K562 (cell line): ENCODE measurements around the gene STYX. TPM values are rescaled to one million over a fixed set of nuclear protein-coding genes. Genes with fewer than 3 reads are reported as not detected.
A peak's percentile ranks its signal among the peaks of the same experiment; 100 is the strongest.
"Not testable (repeated sequence)": the region's sequence is repeated elsewhere in the genome, so short reads cannot be mapped to it uniquely, and the experiment has no call there.

Experiments
- ATAC-seq: fragments of 200-7000 bp; cut with Tn5 transposase; 3 replicates; pipeline ENCODE4 v1.9.1; 2020; ENCODE audit warnings: moderate library complexity
- BruUV-seq: library from RNA; stranded (reverse); fragments of 400-500 nt; replicated peaks from 2 replicates; lab custom pipeline; 2021; lab: Mats Ljungman, UMichigan
- CTCF ChIA-PET: fragments of 300-600 bp; formaldehyde crosslinking; extraction: SDS; loops from one replicate; lab custom pipeline; 2021; ENCODE audit warnings: low intra/inter-chr PET ratio; lab: Yijun Ruan, JAX
- POLR2A ChIA-PET: fragments of 300-600, 350-650 bp; sonication (Branson Sonifier 250); formaldehyde crosslinking; extraction: SDS; loops from one replicate; lab custom pipeline; 2021; ENCODE audit warnings: antibody characterized with exemption, inconsistent platforms; lab: Yijun Ruan, JAX
- DNase-seq, 4 experiments: peaks; one replicate each; pipeline versions ENCODE4 v3.0.0 to v3.0.0-alpha.2; 2011 to 2018; ENCODE audit warnings: low spot score in 3 of 4, mixed read lengths in 3 of 4; ENCODE audit errors: extremely low read depth in 1 of 4
- FAIRE-seq: peaks from 2 replicates; lab custom pipeline; 2011; peaks lifted over from hg19 to GRCh38; lab: Jason Lieb, UNC
- H2AFZ ChIP-seq: 2 replicates; pipeline ENCODE4 v1.6.0; 2011; ENCODE audit warnings: low read depth, low read length, control low read depth, inconsistent platforms
- H3K27ac ChIP-seq: fragments of 200-600 bp; 3 replicates; pipeline ENCODE4 v1.8.0; 2011; ENCODE audit warnings: low read depth, mild to moderate bottlenecking, control low read depth, inconsistent platforms, low read length, moderate library complexity, mixed read lengths; ENCODE audit errors: extremely low read depth
- H3K27me3 ChIP-seq, 2 experiments: fragments of 300-600 bp in 1 of 2; 2 replicates in 1 of 2; 3 replicates in 1 of 2; pipeline versions ENCODE4 v1.6.0 to v1.8.0; 2011; ENCODE audit warnings: inconsistent platforms in 2 of 2, low read length in 2 of 2, mild to moderate bottlenecking in 1 of 2, mixed read lengths in 1 of 2, moderate library complexity in 1 of 2; ENCODE audit not compliant: control insufficient read depth in 2 of 2, insufficient read depth in 2 of 2
- H3K36me3 ChIP-seq: fragments of 300-600 bp; 3 replicates; pipeline ENCODE4 v1.8.0; 2011; ENCODE audit warnings: mild to moderate bottlenecking, low read length, inconsistent platforms; ENCODE audit not compliant: control insufficient read depth, insufficient read depth
- H3K4me1 ChIP-seq, 2 experiments: fragments of 200-600 bp in 1 of 2; replicated peaks in 1 of 2; 2 replicates in 1 of 2; 3 replicates in 1 of 2; pipeline versions ENCODE4 v1.5.1 to v1.8.0; 2011; ENCODE audit warnings: inconsistent platforms in 2 of 2, low read length in 2 of 2, mild to moderate bottlenecking in 1 of 2, mixed read lengths in 1 of 2, moderate library complexity in 1 of 2; ENCODE audit not compliant: control insufficient read depth in 2 of 2, insufficient read depth in 2 of 2
- H3K4me2 ChIP-seq: 2 replicates; pipeline ENCODE4 v1.6.1; 2011; ENCODE audit warnings: low read length, control low read depth, inconsistent platforms, mixed read lengths; ENCODE audit not compliant: insufficient read depth
- H3K4me3 ChIP-seq: fragments of 200-600 bp; sonication (generic), shearing (Covaris generic); 2 replicates; pipeline ENCODE4 v1.5.1; 2016; ENCODE audit warnings: control low read depth, inconsistent platforms
- H3K79me2 ChIP-seq: fragments of 200-600 bp; 3 replicates; pipeline ENCODE4 v1.8.0; 2011; ENCODE audit warnings: low read length, inconsistent platforms; ENCODE audit not compliant: control insufficient read depth, insufficient read depth
- H3K9ac ChIP-seq, 2 experiments: 2 replicates each; pipeline versions ENCODE4 v1.6.0 to v1.6.1; 2011; ENCODE audit warnings: low read depth in 2 of 2, low read length in 2 of 2, control low read depth in 1 of 2, inconsistent platforms in 1 of 2, mild to moderate bottlenecking in 1 of 2, mixed read lengths in 1 of 2; ENCODE audit not compliant: insufficient read depth in 1 of 2
- H3K9me1 ChIP-seq: one replicate; pipeline ENCODE4 v1.6.0; 2011; ENCODE audit warnings: inconsistent platforms, mild to moderate bottlenecking, low read length, moderate library complexity; ENCODE audit not compliant: control insufficient read depth, insufficient read depth
- H3K9me3 ChIP-seq: replicated peaks from 2 replicates; pipeline ENCODE4 v1.5.1; 2011; ENCODE audit warnings: low read depth, low read length, inconsistent platforms; ENCODE audit not compliant: control insufficient read depth, insufficient read depth
- H4K20me1 ChIP-seq: replicated peaks from 2 replicates; pipeline ENCODE4 v1.6.1; 2011; ENCODE audit warnings: low read length, inconsistent platforms, mixed read lengths; ENCODE audit not compliant: control insufficient read depth, insufficient read depth
- PBX2 ChIP-seq, 2 experiments: IDR thresholded peaks in 1 of 2; conservative IDR thresholded peaks in 1 of 2; 2 replicates each; pipeline ENCODE4 v1.6.1; 2016; ENCODE audit warnings: low read depth in 2 of 2, mild to moderate bottlenecking in 1 of 2, missing compliant biosample characterization in 1 of 2, missing genetic modification characterization in 1 of 2, moderate library complexity in 1 of 2
- ZNF316 ChIP-seq: fragments of 450-650 bp; IDR thresholded peaks from 2 replicates; pipeline ENCODE4 v1.6.1; 2016
- WGBS: fragments of 100-300 bp; shearing (Covaris generic); methylation state at CpG from one replicate; pipeline ENCODE4 v1.1.6; 2016; ENCODE audit warnings: low coverage, mixed read lengths; ENCODE audit not compliant: insufficient coverage; ENCODE audit errors: missing lambda C conversion rate; 5-methylcytosine and 5-hydroxymethylcytosine counted together
- in situ Hi-C: fragments of 300-500 bp; cut with MboI; formaldehyde crosslinking; loops from 4 replicates; pipeline ENCODE4 v1.15.0; 2018; ENCODE audit warnings: inconsistent platforms, mixed read lengths
- intact Hi-C: fragments of 100-400 bp; cut with micrococcal nuclease; formaldehyde crosslinking; loops from 2 replicates; pipeline ENCODE4 v1.14.2; 2022
- polyA plus RNA-seq, 8 experiments: library from polyadenylated mRNA; depleted of rRNA in 4 of 8; stranded (reverse) in 5 of 8; unstranded in 3 of 8; fragments of >200 nt; fragmentation: Nextera tagmentation in 2 of 8; fragmentation: Illumina TruSeq in 1 of 8; extraction: Ambion mirVana in 2 of 8; extraction: Trizol in 1 of 8; gene quantifications; 2 replicates each; pipeline versions ENCODE4 v1.2.1 to v1.2.3, GENCODE V29; 2011 to 2014; ENCODE audit warnings: inconsistent platforms in 1 of 8, missing spikeins in 1 of 8
- total RNA-seq, 7 experiments: library from RNA; depleted of rRNA in 6 of 7; stranded (reverse); fragments of >200 nt in 6 of 7; fragmentation: Illumina TruSeq in 2 of 7; extraction: Trizol in 2 of 7; gene quantifications; 2 replicates each; pipeline versions ENCODE4 v1.2.1 to v1.2.3, GENCODE V29; 2011 to 2021; ENCODE audit warnings: low replicate concordance in 1 of 7

Gene STYX
- total and polyA plus RNA-seq, 9 of the 15 experiments (the other 6 are each of a cell fraction or from before 2014, with no cell fraction given), result 5.0 to 15.4 (median 10.6) TPM

- TF ChIP-seq PBX2 (CRISPR knock-in tag; IDR thresholded peaks at IDR 0.05; ENCODE audit: low read depth) (no peak), PBX2 (tag; conservative IDR thresholded peaks at IDR 0.05; ENCODE audit: low read depth) (no peak)
Measured at GRCh38 chr14:52724360-52724644, 5.7 kb upstream of the STYX start (continued).

- H3K4me1 ChIP-seq, result peaks cover 0 to 12% of the 10 kb centered on the region in 2 experiments; a peak in 2 of 5 replicates
- DNase-seq, H3K27me3 ChIP-seq, H4K20me1 ChIP-seq, FAIRE-seq, in situ Hi-C loops, CTCF ChIA-PET, H3K9ac ChIP-seq, ATAC-seq, H3K9me3 ChIP-seq, intact Hi-C loops, H3K9me1 ChIP-seq, H3K4me3 ChIP-seq, H3K27ac ChIP-seq, H2AFZ ChIP-seq, H3K4me2 ChIP-seq, BruUV-seq: not testable (repeated sequence)
- peak; percentile 3; the same call in 1 of the 2 replicates for TF ChIP-seq ZNF316
- POLR2A ChIA-PET, result interaction anchor here (1.2 kb wide), 1 partner anchor 60 kb away, joined by 3 read pairs; no protein-coding TSS in a partner anchor
- 100% methylated on average over 2 of the region's 2 CpGs for WGBS
- H3K36me3 ChIP-seq, result peaks cover 53% of the 10 kb centered on the region; the same call in 2 of the 3 replicates
- H3K79me2 ChIP-seq, result peaks cover 24% of the 10 kb centered on the region
Measured at GRCh38 chr14:52727509-52727908, 2.5 kb upstream of the STYX start.

GRCh38 chr14:52729035-52729434 is 931 bp upstream of the STYX start:
- H3K9me1 ChIP-seq, ATAC-seq, H3K9me3 ChIP-seq, BruUV-seq, H3K4me3 ChIP-seq, intact Hi-C loops, CTCF ChIA-PET, DNase-seq, H3K4me2 ChIP-seq, H3K27me3 ChIP-seq, in situ Hi-C loops, FAIRE-seq, H3K27ac ChIP-seq, H2AFZ ChIP-seq, H3K9ac ChIP-seq, H4K20me1 ChIP-seq: not testable (repeated sequence)
- Histone ChIP-seq H3K36me3 (peaks cover 52% of the 10 kb centered on the region; the same call in 2 of the 3 replicates), H3K4me1 (peaks cover 0 to 12% of the 10 kb centered on the region in 2 experiments; a peak in 3 of 5 replicates), H3K79me2 (peaks cover 37% of the 10 kb centered on the region)
- 83% methylated on average over 14 of the region's 15 CpGs for WGBS
- POLR2A ChIA-PET, result interaction anchor here (1.3 to 2.2 kb wide), 4 partner anchors 9 to 177 kb away, joined by 3 to 8 read pairs (median 4); partner anchors contain the start of genes GPR137C and TXNDC16
